Caco-2 (cell line): ENCODE measurements around the gene C16orf78. TPM values are rescaled to one million over a fixed set of nuclear protein-coding genes. Genes with fewer than 3 reads are reported as not detected.

Source experiments
- BruUV-seq: library from RNA; stranded (reverse); fragments of 400-500 nt; replicated peaks from 2 replicates; lab custom pipeline; 2021; lab: Mats Ljungman, UMichigan
- CTCF ChIA-PET: fragments of 300-600 bp; sonication (Branson Sonifier 250); formaldehyde crosslinking; loops from one replicate; lab custom pipeline; 2022; ENCODE audit warnings: antibody characterized with exemption; lab: Charles Lee
- POLR2A ChIA-PET: fragments of 300-600 bp; sonication (Branson Sonifier 250); formaldehyde crosslinking; loops from one replicate; lab custom pipeline; 2022; ENCODE audit warnings: antibody characterized with exemption; lab: Charles Lee
- DNase-seq, 2 experiments: peaks; one replicate each; pipeline versions ENCODE4 v3.0.0 to v3.0.0-alpha.2; 2020 to 2022
- H3K27me3 ChIP-seq: replicated peaks from 2 replicates; pipeline ENCODE4 v1.6.0; 2011; ENCODE audit warnings: low read length; ENCODE audit not compliant: control insufficient read depth, insufficient read depth
- H3K36me3 ChIP-seq: 2 replicates; pipeline ENCODE4 v1.5.1; 2011; ENCODE audit warnings: low read length; ENCODE audit not compliant: control insufficient read depth, insufficient read depth
- H3K4me1 ChIP-seq: fragments of 250-450 bp; sonication (Bioruptor Pico); 2 replicates; pipeline ENCODE4 v1.5.1; 2020; ENCODE audit warnings: mild to moderate bottlenecking
- H3K4me3 ChIP-seq: 2 replicates; pipeline ENCODE4 v1.5.1; 2011; ENCODE audit warnings: low read depth, mild to moderate bottlenecking, control low read depth, low read length
- H3K9me3 ChIP-seq: fragments of 250-450 bp; sonication (Bioruptor Pico); 2 replicates; pipeline ENCODE4 v1.5.1; 2020; ENCODE audit warnings: mild to moderate bottlenecking, moderate library complexity
- H3K27ac Mint-ChIP-seq: one replicate; pipeline ENCODE4 v1.8.0; 2022; ENCODE audit warnings: mixed read lengths; ENCODE audit not compliant: unreplicated experiment
- H3K27me3 Mint-ChIP-seq: one replicate; pipeline ENCODE4 v1.8.0; 2022; ENCODE audit warnings: mixed read lengths; ENCODE audit not compliant: insufficient read depth, unreplicated experiment
- H3K36me3 Mint-ChIP-seq: one replicate; pipeline ENCODE4 v1.8.0; 2022; ENCODE audit warnings: mild to moderate bottlenecking, mixed read lengths; ENCODE audit not compliant: insufficient read depth, unreplicated experiment
- H3K4me1 Mint-ChIP-seq: one replicate; pipeline ENCODE4 v1.8.0; 2022; ENCODE audit warnings: low read depth, mixed read lengths; ENCODE audit not compliant: unreplicated experiment
- H3K4me3 Mint-ChIP-seq: one replicate; pipeline ENCODE4 v1.8.0; 2022; ENCODE audit warnings: mild to moderate bottlenecking, moderate library complexity, mixed read lengths; ENCODE audit not compliant: unreplicated experiment
- H3K9me3 Mint-ChIP-seq: one replicate; pipeline ENCODE4 v1.8.0; 2022; ENCODE audit warnings: mixed read lengths; ENCODE audit not compliant: unreplicated experiment
- intact Hi-C: fragments of 100-400 bp; cut with micrococcal nuclease; formaldehyde crosslinking; loops from one replicate; pipeline ENCODE4 v1.10.0; 2022; ENCODE audit not compliant: unreplicated experiment
- total RNA-seq: library from RNA; stranded (reverse); gene quantifications from 2 replicates; pipeline ENCODE4 v1.2.3, GENCODE V29; 2022
- TF ChIP-seq, protein P1 (sequence below), 2 experiments: fragments of 200-600 bp in 1 of 2; IDR thresholded peaks; 1 replicate in 1 of 2; 2 replicates in 1 of 2; pipeline versions ENCODE4 v1.5.1 to v1.8.0; 2011 to 2022; ENCODE audit warnings: antibody characterized with exemption in 1 of 2, control low read depth in 1 of 2, inconsistent platforms in 1 of 2, low read depth in 1 of 2, low read length in 1 of 2, mild to moderate bottlenecking in 1 of 2, moderate library complexity in 1 of 2; ENCODE audit not compliant: insufficient read depth in 1 of 2, severe bottlenecking in 1 of 2, unreplicated experiment in 1 of 2

C16orf78 gene
- total RNA-seq, 1 experiment from 2014 or later: not detected

DNA sequence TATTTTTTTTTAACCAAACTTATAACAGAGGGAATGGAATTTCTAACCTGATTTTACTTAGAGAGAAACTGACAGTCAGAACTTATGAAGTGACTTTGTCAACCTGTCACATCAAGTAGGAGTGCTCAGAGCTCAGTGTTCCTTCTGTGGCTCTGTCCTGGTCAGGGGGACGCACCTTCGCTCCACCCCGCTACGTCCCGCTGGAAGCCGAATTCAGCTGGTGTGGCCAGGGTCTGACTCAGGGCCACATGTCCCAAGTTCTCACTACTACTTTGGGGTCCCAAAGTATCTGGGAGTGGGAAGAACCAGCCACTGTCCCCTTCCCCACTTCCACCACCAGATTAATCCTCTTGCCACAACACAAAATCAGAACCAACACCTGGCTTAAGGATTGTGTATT lies 51.4 kb downstream of the C16orf78 start:
- ChIA-PET CTCF (interaction anchor here (0.7 kb wide), 1 partner anchor 196 kb away, joined by 4 read pairs; no protein-coding TSS in a partner anchor), POLR2A (no interaction called here)
- Histone ChIP-seq H3K36me3 (no peaks in the 10 kb centered on the region), H3K9me3 (peaks cover 4% of the 10 kb centered on the region; the same call in 1 of the 2 replicates), H3K27me3 (no peaks in the 10 kb centered on the region), H3K4me1 (no peaks in the 10 kb centered on the region), H3K4me3 (no peak overlapping the region)
- Mint-ChIP-seq H3K27me3 (peaks cover 27% of the 10 kb centered on the region), H3K4me1 (no peaks in the 10 kb centered on the region), H3K27ac (no peak overlapping the region), H3K9me3 (peaks cover 14% of the 10 kb centered on the region), H3K4me3 (no peak overlapping the region), H3K36me3 (no peaks in the 10 kb centered on the region)
- TF ChIP-seq, protein P1, sequence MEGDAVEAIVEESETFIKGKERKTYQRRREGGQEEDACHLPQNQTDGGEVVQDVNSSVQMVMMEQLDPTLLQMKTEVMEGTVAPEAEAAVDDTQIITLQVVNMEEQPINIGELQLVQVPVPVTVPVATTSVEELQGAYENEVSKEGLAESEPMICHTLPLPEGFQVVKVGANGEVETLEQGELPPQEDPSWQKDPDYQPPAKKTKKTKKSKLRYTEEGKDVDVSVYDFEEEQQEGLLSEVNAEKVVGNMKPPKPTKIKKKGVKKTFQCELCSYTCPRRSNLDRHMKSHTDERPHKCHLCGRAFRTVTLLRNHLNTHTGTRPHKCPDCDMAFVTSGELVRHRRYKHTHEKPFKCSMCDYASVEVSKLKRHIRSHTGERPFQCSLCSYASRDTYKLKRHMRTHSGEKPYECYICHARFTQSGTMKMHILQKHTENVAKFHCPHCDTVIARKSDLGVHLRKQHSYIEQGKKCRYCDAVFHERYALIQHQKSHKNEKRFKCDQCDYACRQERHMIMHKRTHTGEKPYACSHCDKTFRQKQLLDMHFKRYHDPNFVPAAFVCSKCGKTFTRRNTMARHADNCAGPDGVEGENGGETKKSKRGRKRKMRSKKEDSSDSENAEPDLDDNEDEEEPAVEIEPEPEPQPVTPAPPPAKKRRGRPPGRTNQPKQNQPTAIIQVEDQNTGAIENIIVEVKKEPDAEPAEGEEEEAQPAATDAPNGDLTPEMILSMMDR (IDR thresholded peaks at IDR 0.05; ENCODE audit: insufficient read depth in 1 of 2, low read depth in 1 of 2, low read length in 1 of 2, severe bottlenecking in 1 of 2, unreplicated experiment in 1 of 2): no peak
- DNase-seq: no peak
- BruUV-seq: no TSS peak
- intact Hi-C loops: no loop called here

DNA sequence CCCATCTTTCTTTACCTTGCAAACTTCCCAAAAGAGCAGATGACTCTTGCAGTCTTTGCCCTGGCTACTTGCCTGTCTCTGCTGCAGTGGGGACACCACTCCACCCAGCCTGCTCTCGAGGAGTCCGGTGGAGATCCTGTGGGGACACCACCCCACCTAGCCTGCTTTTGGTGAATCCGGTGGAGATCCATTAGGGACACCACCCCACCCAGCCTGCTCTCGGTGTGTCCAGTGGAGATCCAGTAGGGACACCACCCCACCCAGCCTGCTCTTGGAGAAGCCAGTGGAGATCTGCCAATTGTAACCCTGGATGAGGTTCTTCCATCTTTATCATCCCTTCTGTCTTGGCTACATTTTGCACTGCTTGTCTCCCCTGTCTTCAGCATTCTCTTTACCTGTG lies 54.2 kb downstream of the C16orf78 start:
- Mint-ChIP-seq H3K36me3 (no peaks in the 10 kb centered on the region), H3K4me3 (no peak overlapping the region), H3K27ac (no peak overlapping the region), H3K9me3 (peaks cover 14% of the 10 kb centered on the region), H3K4me1 (no peaks in the 10 kb centered on the region), H3K27me3 (peaks cover 22% of the 10 kb centered on the region)
- H3K4me3 ChIP-seq: no peak overlapping the region
- H3K36me3 ChIP-seq: no peaks in the 10 kb centered on the region
- H3K9me3 ChIP-seq: peaks cover 4% of the 10 kb centered on the region; the same call in 1 of the 2 replicates
- H3K27me3 ChIP-seq: peaks cover 1% of the 10 kb centered on the region
- intact Hi-C loops: no loop called here
- BruUV-seq: no TSS peak
- H3K4me1 ChIP-seq: no peaks in the 10 kb centered on the region
- TF ChIP-seq, protein P1 (IDR thresholded peaks at IDR 0.05; ENCODE audit: insufficient read depth in 1 of 2, low read depth in 1 of 2, low read length in 1 of 2, severe bottlenecking in 1 of 2, unreplicated experiment in 1 of 2): no peak
- DNase-seq: no peak
- CTCF ChIA-PET: no interaction called here
- POLR2A ChIA-PET: no interaction called here

DNA sequence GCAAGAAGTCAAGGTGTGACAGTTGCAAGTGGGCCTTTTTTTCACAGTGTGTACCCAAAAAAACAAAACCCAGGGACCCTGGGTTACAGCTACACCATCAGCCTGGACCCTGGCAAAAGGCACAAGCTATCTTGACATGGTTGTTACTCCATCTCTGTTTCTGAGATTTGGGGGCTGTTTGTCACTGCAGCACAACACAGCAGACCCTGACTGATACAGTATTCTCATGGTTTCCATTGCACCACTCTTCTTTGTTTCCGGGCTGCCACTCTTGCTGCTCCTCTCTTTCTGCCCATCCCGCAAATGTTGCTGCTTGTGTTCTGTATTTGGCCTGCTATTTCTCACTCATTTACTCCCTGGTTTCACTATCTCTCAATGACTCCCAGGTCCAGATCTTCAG lies 55.2 kb downstream of the C16orf78 start:
- H3K27ac Mint-ChIP-seq: no peak overlapping the region
- Histone ChIP-seq H3K36me3 (no peaks in the 10 kb centered on the region), H3K9me3 (peaks cover 4% of the 10 kb centered on the region; the same call in 1 of the 2 replicates), H3K4me1 (no peaks in the 10 kb centered on the region), H3K4me3 (no peak overlapping the region), H3K27me3 (peaks cover 1% of the 10 kb centered on the region)
- ChIA-PET POLR2A (no interaction called here), CTCF (no interaction called here)
- no peak overlapping the region for H3K4me3 Mint-ChIP-seq
- H3K9me3 Mint-ChIP-seq: peaks cover 14% of the 10 kb centered on the region
- no TSS peak for BruUV-seq
- TF ChIP-seq, protein P1 (IDR thresholded peaks at IDR 0.05; ENCODE audit: insufficient read depth in 1 of 2, low read depth in 1 of 2, low read length in 1 of 2, severe bottlenecking in 1 of 2, unreplicated experiment in 1 of 2): no peak
- peaks cover 25% of the 10 kb centered on the region for H3K27me3 Mint-ChIP-seq
- no peaks in the 10 kb centered on the region for H3K36me3 Mint-ChIP-seq
- intact Hi-C loops: no loop called here
- no peak for DNase-seq
- H3K4me1 Mint-ChIP-seq: no peaks in the 10 kb centered on the region
